Hepatocyte (in vitro differentiated cells): ENCODE results near the gene HLF.

ENCODE experiments used
- EZH2 ChIP-seq: fragments of 200-600 bp; sonication (generic); IDR thresholded peaks from 2 replicates; pipeline ENCODE4 v1.6.1; 2016; ENCODE audit warnings: antibody characterized with exemption, mild to moderate bottlenecking, borderline replicate concordance
- EZH2phosphoT487 ChIP-seq: fragments of 200-600 bp; sonication (generic); IDR thresholded peaks from one replicate; pipeline ENCODE4 v1.6.1; 2018; ENCODE audit warnings: antibody characterized with exemption, mild to moderate bottlenecking, low read depth, moderate library complexity; ENCODE audit not compliant: unreplicated experiment, severe bottlenecking
- TF ChIP-seq, protein P1 (sequence below): fragments of 200-600 bp; sonication (generic); IDR thresholded peaks from 2 replicates; pipeline ENCODE4 v1.5.1; 2016; ENCODE audit warnings: antibody characterized with exemption, mild to moderate bottlenecking; ENCODE audit not compliant: poor library complexity

DNA sequence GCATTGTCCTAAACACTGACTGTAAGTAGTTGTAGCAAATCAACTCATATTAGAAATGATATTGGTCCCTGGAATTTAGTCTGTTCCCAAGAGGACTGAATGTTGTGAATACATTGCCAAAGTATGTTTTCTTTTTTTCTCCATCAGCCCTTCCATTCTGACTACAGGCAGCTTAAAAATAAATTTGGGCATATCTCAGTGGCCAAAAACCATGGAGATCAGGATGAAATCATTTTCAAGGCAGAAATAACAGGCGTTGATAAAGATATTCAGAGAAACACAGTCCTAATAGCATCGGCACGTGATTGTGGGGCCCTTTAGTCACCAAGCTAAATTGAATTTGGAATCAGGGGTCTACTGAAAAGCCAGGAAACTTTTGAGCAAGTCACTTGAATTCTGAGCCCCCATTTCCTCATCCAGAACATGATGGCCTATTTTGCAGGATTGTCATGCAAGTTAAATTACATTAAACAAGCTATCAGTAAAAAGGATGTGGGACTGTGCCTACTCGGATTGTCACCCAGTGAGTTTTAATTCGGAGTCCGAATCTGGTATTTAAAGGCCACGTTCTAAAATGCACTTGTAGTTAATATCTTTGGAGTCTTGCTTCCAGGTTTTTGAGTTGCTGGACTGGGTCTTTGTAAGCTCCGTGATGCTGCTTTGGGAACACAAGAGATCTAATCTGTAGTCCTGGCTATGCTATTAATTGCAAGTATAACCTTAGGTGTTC lies 17.1 kb downstream of the HLF start:
- TF ChIP-seq EZH2 (no peak), EZH2phosphoT487 (no peak)
- TF ChIP-seq, protein P1, sequence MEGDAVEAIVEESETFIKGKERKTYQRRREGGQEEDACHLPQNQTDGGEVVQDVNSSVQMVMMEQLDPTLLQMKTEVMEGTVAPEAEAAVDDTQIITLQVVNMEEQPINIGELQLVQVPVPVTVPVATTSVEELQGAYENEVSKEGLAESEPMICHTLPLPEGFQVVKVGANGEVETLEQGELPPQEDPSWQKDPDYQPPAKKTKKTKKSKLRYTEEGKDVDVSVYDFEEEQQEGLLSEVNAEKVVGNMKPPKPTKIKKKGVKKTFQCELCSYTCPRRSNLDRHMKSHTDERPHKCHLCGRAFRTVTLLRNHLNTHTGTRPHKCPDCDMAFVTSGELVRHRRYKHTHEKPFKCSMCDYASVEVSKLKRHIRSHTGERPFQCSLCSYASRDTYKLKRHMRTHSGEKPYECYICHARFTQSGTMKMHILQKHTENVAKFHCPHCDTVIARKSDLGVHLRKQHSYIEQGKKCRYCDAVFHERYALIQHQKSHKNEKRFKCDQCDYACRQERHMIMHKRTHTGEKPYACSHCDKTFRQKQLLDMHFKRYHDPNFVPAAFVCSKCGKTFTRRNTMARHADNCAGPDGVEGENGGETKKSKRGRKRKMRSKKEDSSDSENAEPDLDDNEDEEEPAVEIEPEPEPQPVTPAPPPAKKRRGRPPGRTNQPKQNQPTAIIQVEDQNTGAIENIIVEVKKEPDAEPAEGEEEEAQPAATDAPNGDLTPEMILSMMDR = no peak
